Keratinocyte (primary cell): ENCODE results near the gene XRCC3.

ENCODE experiments used
- CTCF ChIP-seq, 3 experiments: IDR thresholded peaks in 1 of 3; conservative IDR thresholded peaks in 1 of 3; optimal IDR thresholded peaks in 1 of 3; 2 replicates in 2 of 3; 3 replicates in 1 of 3; pipeline versions ENCODE3 to v1.5.1; 2011; ENCODE audit warnings: low read length in 3 of 3, mild to moderate bottlenecking in 3 of 3, moderate library complexity in 2 of 3, control low read depth in 1 of 3, inconsistent platforms in 1 of 3; ENCODE audit not compliant: insufficient read depth in 2 of 3; ENCODE audit errors: extremely low read depth in 1 of 3
- EZH2 ChIP-seq: IDR thresholded peaks from one replicate; pipeline ENCODE4 v1.6.1; 2012; ENCODE audit warnings: inconsistent platforms, mild to moderate bottlenecking, low read length, moderate library complexity

GRCh38 chr14:103700753-103701490, 14.3 kb downstream of the XRCC3 start:
- no peak for TF ChIP-seq CTCF (optimal IDR thresholded peaks at IDR 0.05 in 1 of 3, IDR thresholded peaks at IDR 0.05 in 1 of 3, conservative IDR thresholded peaks at IDR 0.05 in 1 of 3; ENCODE audit: extremely low read depth in 1 of 3, insufficient read depth in 2 of 3, low read length in 3 of 3)
- no peak for TF ChIP-seq EZH2
